HG03039 (cell line): Measurements from ENCODE around the gene TBCD.

ENCODE experiments used
- ATAC-seq: cut with Tn5 transposase; IDR thresholded peaks from one replicate; pipeline ENCODE4 v1.9.1; 2021; ENCODE audit warnings: mild to moderate bottlenecking, moderate library complexity; ENCODE audit not compliant: unreplicated experiment

Gene TBCD

GRCh38 chr17:82918508-82918907 is 166.6 kb downstream of the TBCD start:
- no peak for ATAC-seq

- no peak for ATAC-seq
Observed at GRCh38 chr17:82920150-82920549, 168.3 kb downstream of the TBCD start.

- no peak for ATAC-seq
Observed at GRCh38 chr17:82920715-82921114, 168.8 kb downstream of the TBCD start.

- ATAC-seq, result no peak
Observed at GRCh38 chr17:82921426-82921825, 169.6 kb downstream of the TBCD start.

- no peak for ATAC-seq
Observed at GRCh38 chr17:82922646-82923045, 170.8 kb downstream of the TBCD start.

- ATAC-seq, result no peak
Observed at GRCh38 chr17:82923366-82924113, 171.7 kb downstream of the TBCD start.

GRCh38 chr17:82924214-82924613 is 172.3 kb downstream of the TBCD start:
- no peak for ATAC-seq

- no peak for ATAC-seq
Observed at GRCh38 chr17:82924812-82925211, 172.9 kb downstream of the TBCD start.

- ATAC-seq, result no peak
Observed at GRCh38 chr17:82925336-82925735, 173.5 kb downstream of the TBCD start.

- no peak for ATAC-seq
Observed at GRCh38 chr17:82926081-82926480, 174.2 kb downstream of the TBCD start.

GRCh38 chr17:82926716-82927115 is 174.9 kb downstream of the TBCD start:
- no peak for ATAC-seq

GRCh38 chr17:82927311-82927660 is 175.4 kb downstream of the TBCD start:
- no peak for ATAC-seq

GRCh38 chr17:82927661-82928601 is 176.1 kb downstream of the TBCD start:
- no peak for ATAC-seq

- no peak for ATAC-seq
Observed at GRCh38 chr17:82929011-82929622, 177.3 kb downstream of the TBCD start.

GRCh38 chr17:82929676-82930042 is 177.8 kb downstream of the TBCD start:
- ATAC-seq, result no peak

- ATAC-seq, result no peak
Observed at GRCh38 chr17:82930043-82930923, 178.4 kb downstream of the TBCD start.

GRCh38 chr17:82930924-82931698 is 179.2 kb downstream of the TBCD start:
- ATAC-seq, result no peak

GRCh38 chr17:82931699-82932517 is 180.0 kb downstream of the TBCD start:
- no peak for ATAC-seq
